Cardiac septum (tissue), 1 donor: ENCODE results near the gene UTP4. TPM values are rescaled to one million over a fixed set of nuclear protein-coding genes. Genes with fewer than 3 reads are reported as not detected.

Experiments used
- DNase-seq: peaks from one replicate; pipeline ENCODE4 v3.0.0-alpha.2; 2020; ENCODE audit warnings: low spot score
- intact Hi-C: fragments of 100-400 bp; cut with DNase I; formaldehyde crosslinking; loops from one replicate; pipeline ENCODE4 v1.14.0; 2022
- total RNA-seq: library from RNA; stranded (reverse); fragmentation: NEBNext Ultra II Directional; extraction: Animal tissue kit (Norgen Biotek cat#: 25700); gene quantifications from one replicate; pipeline ENCODE4 v1.2.1, GENCODE V29; 2021
- donor health status: DM: no; HTN: no; CAD: no.

The UTP4 gene
- total RNA-seq, 1 donor from 2014 or later = 25.6 TPM

DNA sequence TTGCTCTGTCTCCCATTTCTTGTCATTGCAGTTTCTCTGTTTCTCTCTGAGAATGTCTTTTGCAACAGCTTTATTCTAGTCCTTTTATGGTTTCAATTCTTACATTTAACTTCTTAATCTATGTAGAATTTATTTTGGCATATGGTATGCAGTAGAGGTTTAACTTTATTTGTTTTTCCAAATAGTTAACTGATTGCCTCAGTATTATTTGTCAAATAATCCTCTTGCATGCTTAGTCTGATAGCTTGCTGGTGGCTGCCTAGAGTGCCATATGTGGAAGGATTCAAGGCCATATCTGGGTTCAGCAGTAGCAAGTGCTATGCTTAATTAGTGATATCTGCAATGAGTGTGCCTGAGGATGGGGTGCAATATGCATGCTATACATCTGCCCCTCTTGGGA is 61.4 kb downstream of the UTP4 start:
- intact Hi-C loops = no loop called here
- DNase-seq = no peak

DNA sequence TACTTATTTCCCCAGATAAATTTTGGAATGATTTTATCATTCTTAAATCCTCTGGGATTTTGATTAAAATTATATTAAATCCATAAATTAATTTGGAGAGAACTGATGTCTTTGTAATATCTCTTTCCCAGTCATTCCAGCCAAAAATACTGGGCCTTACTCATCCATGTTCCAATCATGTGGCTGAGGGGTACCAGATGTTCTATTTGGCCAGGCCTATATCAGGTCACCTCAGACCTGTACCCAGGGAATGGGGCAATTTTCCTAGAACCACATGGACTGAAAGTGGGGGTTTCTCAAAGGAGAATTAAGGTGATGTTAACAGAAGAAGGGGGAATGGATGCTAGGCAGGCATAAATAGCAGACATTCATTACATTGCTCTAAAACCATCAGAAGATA is 62.0 kb downstream of the UTP4 start:
- DNase-seq = no peak
- intact Hi-C loops = no loop called here

DNA sequence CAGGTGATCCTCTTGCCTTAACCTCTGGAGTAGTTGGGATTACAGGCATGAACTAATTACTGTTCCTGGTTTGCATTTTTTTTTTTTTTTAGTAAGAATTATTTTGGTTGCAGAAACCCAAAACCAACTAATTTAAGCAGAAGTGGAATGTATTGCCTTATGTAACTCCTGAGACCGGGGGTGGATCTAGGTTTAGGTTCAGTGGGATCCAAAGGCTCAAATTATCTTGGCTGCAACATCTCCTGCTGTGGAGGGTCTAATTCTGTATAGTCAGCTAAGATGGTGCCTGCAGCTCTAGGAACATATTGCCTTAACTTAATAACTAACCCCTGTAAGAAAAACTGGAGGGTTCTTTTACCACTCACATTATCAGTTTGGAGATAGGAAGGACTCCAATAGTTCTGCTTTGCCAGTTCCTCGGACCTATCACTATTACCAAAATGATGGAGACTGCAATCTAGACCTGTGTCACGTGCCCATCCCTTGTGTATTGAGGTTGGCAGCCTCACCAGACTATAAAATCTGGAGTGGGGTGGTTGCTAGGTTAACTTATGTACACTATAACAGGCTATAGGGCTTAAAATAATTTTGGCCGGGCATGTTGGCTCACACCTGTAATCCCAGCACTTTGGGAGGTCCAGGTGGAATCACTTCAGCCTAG is 63.0 kb downstream of the UTP4 start:
- intact Hi-C loops = no loop called here
- DNase-seq = no peak

DNA sequence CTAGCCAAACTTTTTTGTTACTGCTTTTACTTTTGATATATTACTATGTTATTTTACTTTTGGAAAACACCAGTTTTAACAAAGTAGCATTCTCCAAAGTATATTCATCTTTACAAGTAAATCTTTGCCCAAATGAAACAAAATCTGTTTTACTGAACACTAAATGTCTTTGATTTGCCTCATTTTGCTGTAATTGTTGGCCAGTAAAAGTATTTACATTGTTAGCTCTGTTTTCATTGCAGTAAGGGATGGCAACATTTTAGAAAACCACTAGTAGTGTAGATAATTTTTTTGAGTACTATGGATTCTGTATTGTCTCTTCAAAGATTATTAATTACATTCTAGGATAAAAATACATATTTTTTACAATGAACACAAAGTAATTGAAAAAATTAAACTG is 65.1 kb downstream of the UTP4 start:
- intact Hi-C loops = no loop called here
- DNase-seq = no peak

DNA sequence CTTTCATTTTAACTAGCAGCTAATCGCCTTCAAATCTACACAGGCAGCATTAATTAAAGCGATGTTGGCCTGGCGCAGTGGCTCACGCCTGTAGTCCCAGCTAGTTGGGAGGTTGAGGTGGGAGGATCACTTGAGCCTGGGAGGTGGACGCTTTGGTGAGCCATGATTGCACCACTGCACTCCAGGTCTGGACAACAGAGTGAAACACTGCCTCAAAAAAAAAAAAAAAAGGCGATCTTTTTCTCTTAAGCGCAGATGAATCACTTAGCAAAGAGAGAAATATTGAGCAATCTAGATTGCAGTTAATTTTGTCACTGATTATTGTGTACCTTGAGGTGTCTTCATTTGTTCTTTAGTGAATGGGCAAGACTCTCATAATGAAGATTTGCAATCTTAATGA is 66.9 kb downstream of the UTP4 start:
- DNase-seq = no peak
- intact Hi-C loops = no loop called here

DNA sequence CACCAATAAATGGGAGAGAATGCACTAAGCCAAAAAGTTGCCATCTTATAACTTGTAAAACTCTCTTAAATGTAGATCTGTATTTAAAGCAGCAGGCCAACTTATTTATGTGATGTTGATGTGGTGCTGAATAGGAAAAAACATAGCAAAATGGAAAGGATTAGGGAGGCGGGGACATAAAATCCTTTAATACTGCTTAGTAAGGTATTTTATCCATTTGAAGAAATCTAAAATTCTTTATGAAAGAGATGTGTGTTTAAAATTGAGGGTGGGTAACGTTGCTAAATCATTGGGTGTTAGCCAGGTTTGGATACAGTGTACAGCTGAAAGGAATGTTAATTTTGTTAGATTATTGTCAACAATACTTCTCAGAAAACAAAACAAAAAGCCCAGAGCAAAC is 68.8 kb downstream of the UTP4 start:
- intact Hi-C loops = no loop called here
- no peak for DNase-seq

DNA sequence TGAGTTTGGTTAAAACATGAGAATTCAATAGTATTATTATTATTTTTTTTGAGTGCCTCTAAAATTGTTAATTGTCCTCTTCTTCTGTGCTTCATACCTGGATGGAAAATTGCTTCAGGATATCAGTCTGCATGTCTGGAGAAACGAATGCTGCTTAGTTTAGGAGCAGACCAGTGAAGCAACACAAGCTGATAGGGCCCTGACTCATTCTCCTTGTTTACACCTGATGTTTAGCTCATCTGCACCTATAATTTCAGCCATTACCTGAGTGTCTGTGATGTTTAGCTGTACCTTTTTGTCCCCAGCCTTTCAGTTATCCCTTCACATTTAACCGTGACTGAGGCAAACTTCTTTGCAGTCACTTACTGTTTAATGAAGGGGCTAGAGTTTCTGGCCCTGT is 69.3 kb downstream of the UTP4 start:
- intact Hi-C loops = no loop called here
- DNase-seq = no peak

DNA sequence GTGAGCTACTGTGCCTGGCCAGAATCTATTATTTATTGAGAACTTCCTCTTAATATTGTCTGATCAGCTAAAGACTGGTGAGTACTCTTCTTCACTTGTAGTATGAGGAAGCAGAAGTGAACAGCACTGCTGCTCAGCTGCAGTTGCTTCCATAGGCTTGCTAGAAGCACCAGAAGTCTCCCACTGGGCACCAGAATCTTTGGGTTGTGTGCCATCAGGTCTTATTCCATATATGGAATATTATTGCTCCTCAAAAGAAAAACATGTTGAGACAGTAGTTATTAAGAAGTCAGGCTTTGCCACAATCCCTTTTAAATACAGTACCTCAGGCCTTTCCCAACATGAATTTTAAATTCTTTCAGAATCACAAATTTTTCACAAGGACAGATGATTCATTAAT is 71.7 kb downstream of the UTP4 start:
- DNase-seq = no peak
- intact Hi-C loops = no loop called here

DNA sequence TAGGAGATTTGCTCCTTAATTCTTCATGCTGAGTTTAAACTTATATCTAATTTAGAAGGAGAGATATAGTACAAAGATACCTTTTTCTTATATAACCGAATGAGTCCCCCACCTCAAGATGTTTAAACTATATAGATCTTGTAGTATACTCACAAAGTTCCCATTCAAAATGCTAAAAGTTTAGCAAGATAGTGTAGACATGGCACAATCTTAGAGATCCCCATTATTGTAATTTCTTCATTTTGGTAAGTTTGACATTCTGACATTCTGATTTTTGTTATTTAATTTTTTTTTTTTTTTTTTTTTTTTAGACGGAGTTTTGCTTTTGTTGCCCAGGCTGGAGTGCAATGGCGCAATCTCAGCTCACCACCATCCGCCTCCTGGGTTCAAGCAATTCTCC is 77.3 kb downstream of the UTP4 start:
- intact Hi-C loops = no loop called here
- no peak for DNase-seq

DNA sequence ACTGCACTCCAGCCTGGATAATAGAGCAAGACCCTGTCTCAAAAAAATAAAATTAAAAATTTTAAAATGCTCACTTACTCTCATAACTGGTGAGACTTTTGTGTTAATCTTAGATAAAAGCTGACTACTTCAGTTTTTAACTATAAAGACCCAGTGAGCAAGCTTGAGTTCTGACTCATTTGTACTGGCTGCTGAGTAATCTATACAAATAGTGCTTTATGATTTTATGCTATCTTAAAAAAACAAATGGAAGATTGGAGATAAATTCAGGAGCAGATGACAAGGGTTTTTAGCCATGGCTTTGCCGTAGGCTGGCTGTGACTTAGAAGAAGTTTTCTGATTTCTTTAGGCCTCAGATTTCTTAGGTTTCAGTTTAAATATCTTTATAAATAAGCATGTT is 85.0 kb downstream of the UTP4 start:
- intact Hi-C loops = no loop called here
- no peak for DNase-seq

Other genes starting within 250 kb of the UTP4 start
- gene HAS3, start 27.0 kb upstream of the UTP4 start, total RNA-seq = 0.38 TPM
- gene CHTF8, start 61 bp upstream of the UTP4 start, total RNA-seq = 43.2 TPM
- 13.0 TPM for gene SNTB2, start 54.5 kb downstream of the UTP4 start, total RNA-seq
- gene VPS4A, start 178.7 kb downstream of the UTP4 start, total RNA-seq = 27.1 TPM
- 5.7 TPM for gene PDF, start 197.9 kb downstream of the UTP4 start, total RNA-seq
- gene COG8, start 206.9 kb downstream of the UTP4 start, total RNA-seq = 21.6 TPM
- gene NIP7, start 207.1 kb downstream of the UTP4 start, total RNA-seq = 10.6 TPM
- 0.38 TPM for gene TMED6, start 219.1 kb downstream of the UTP4 start, total RNA-seq